ENCODE data around the gene MAGI1.

MAGI1 gene

DNA sequence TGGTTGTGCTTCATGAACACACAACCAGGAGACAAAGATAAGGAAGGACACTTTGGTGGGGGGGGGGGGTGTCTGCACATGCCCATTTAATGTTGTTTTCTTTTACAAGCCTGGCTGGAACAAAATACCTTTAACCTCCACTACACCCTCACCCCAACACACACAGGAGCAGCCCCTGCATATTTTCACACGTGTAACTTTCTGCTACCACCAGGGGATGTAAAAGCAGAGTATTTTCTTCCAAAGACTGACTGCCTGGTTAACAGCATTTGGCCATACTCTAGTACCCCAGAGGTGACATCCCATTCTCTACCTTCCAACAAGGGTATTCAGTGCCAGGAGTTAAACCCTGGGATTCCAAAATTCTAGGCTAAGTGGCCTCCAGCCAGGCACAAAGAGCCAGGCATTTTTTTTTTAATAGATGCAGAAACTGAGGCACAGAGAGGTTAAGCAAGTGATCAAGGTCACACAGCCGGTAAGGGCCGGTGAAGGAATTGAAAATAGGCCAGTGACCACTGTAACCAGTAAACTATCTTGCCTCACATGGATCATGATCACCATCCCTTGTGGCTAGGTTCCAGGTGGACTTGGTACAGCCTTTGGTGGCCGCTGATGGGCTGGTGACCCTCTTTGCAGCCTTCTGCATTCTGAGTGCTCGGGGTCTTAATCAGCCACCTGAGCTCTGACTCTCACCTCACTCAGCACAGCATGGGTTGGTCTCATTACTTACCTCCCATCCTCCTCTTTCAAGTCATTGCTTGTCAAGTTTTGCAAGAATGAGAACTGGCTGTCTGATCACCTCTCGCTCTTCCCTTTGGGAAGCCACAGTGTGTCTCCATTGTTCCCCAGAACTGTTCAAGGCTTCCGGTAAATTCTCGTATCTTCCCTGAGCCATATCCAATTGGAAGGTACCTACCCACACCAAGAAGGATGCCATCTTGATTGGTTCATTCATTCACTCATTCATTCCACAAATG, 20.4 kb downstream of the MAGI1 start:
- DNase-seq (ENCODE audit: low read depth, low spot score) = no peak
- no peak overlapping the region for H3K4me3 ChIP-seq (ENCODE audit: low read length)

DNA sequence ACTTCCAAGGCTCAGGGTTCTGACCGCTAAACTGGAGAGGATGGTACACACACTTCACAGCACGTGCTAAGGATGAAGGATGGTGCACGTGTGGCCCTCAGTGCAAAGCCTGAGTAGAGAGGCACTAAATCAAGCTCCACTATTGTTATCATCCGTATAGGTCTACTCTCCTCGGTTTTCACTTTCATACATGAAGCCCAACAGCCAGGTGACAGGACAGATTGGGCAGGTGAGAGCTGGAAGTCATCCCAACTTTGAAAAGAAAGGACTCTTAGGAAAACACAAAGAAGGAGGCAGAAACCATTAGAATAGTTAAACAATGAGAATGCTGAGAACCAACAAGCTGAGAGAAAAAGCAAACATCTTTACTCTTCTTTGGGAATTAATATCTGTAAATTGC, 21.1 kb downstream of the MAGI1 start:
- H3K4me3 ChIP-seq (ENCODE audit: low read length) = no peak overlapping the region
- no peak for DNase-seq (ENCODE audit: low read depth, low spot score)

DNA sequence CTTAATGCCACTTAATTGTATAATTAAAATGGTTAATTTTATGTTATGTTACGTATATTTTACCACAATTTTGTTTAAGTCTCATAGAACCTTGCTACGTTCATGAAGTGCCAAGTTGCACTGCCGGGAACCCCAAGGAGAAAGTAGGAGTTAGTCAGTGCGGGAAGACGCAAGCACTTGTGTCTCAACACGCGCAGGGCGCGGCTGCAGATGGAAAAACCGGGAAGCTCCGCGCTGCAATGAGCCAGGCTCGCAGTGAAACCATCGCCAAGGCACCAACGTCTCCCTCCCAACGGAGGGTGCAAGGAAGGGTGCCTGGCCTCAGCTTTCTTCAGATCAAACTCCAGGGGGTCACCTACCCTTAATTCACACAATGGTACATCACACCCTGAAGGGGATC, 21.6 kb downstream of the MAGI1 start:
- DNase-seq (ENCODE audit: low read depth, low spot score) = no peak
- H3K4me3 ChIP-seq (ENCODE audit: low read length) = no peak overlapping the region

DNA sequence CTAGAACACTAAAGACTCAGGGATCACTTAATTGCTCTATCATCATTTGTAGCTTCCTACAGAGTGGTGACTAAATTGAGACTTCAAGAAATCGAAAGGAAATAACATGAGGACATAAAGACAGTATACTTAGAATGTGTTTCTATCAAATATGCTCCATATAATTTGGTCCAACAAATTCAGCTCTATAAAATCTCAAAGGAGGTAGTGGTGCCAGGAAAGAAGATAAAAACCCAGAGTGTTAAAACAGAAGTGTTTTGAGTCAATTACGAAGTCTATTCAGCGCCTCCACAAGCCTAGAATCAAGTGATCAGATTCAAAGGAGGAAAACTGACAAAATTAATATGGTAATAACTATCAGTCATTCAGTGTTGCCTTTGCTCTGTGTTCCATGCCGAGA, 22.9 kb downstream of the MAGI1 start:
- H3K4me3 ChIP-seq (ENCODE audit: low read length) = no peak overlapping the region
- DNase-seq (ENCODE audit: low read depth, low spot score) = no peak

DNA sequence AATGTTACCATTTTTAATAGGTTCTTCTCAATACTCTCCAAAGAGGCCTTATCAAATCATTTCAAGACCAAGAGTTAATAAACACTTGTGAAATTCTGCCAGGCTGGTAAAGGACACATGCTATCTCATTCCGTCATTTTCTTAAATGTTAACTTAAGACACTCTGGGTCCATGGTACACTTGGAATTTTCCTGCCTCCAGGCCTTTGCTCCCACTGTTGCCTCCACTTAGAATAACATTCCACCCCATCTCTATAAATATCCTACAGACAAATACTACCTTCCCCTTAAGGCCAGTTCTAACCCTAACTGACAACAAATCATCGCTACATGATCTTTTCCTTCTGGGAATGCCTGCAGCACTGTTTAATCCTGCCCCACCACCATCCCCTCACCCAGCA, 24.1 kb downstream of the MAGI1 start:
- no peak for DNase-seq (ENCODE audit: low read depth, low spot score)
- no peak overlapping the region for H3K4me3 ChIP-seq (ENCODE audit: low read length)

DNA sequence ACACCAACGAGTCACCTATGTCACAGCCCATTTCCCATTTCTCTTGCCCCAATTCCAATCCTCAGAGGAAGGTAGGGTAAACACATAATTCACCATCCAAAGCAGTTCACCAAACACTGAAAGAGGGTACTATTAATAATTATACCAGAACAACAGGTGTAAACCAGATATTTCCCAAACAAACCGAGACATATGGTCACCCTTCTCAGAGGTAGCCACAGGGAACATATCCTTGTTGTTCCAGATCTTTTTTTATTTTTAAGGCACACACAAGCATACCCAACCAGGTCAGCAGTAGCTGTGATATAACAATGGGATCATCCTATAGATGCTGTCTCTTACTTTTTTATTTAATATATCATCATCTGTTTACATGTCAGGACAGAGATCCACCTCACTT, 24.7 kb downstream of the MAGI1 start:
- no peak overlapping the region for H3K4me3 ChIP-seq (ENCODE audit: low read length)
- no peak for DNase-seq (ENCODE audit: low read depth, low spot score)

DNA sequence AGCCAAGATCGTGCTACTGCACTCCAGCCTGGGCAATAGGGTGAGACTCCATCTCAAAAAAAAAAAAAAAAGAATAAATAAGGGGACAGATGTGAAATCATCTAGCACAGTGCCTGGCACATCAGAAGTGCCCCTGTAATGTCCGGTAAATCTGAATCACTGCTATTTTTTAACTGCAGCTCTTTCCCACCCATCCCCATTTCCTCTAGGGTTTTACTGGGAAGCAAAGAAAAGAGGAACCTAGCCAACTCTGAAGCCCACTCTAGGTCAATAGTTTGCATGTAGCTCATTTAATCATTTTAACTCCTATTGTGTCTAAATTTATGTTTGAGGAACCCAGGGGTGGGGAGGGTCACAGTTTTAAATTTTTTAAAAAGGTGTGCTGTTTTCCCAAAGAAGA, 26.0 kb downstream of the MAGI1 start:
- no peak overlapping the region for H3K4me3 ChIP-seq (ENCODE audit: low read length)
- DNase-seq (ENCODE audit: low read depth, low spot score) = no peak

DNA sequence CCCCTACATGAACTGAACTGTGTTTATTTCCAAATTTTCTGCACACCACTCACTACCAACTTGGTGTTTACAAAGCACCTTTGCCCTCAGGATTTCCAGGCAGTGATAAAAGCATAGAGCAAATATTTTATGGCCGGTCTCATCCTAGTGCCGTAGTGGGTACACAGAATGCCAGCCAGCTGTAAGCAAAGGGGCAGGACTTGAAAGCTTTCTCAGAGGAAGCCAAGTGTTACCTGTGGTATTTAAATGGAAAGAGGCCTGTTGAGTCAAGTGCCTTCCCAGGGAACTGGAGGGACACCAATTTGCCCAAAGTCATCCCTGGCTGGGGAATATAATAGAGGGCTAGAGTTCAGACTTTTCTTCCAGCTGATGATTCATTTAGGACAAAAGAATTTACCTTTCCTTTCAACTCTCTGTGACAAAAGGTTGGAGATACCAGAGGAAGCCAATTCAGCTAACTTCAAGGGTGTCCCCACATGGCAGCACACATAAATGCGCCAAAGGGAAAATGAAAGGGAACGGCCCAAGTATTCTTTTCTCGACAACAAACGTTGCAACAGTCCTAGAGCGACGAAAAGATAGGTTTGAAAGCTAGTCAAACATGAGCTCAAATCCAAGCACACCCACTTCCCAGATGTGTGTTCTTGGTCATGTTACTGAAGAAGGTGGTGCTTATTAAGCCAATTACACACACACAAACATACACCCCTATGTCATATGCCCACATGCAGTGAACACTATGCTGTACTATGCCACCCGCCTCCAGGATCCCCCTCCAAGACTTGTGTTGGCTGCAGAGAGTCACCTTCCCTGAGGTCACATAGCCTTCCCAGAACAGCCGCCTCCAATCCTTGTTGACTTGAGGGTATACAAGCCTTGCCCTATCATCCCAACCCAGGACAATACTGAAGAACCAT, 27.7 kb downstream of the MAGI1 start:
- DNase-seq (ENCODE audit: low read depth, low spot score) = no peak
- H3K4me3 ChIP-seq (ENCODE audit: low read length) = no peak overlapping the region

DNA sequence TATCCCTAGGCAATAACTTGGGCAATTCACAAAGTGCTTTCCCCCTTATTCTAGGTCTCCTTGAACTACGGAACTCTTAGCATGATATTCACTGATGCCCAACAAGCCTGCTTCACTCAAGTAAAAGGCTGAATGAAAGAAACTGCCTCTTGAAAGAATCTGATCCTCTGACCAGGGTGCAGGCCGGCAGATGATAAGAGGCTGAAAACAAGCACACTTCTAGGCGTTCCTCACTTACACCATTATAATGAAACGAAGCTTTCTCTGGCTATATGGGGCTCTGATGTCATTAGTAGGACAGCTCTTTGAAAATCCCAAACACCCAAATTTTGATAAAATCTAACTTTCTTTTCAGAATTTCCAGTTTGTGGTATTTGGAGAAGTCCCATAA, 28.4 kb downstream of the MAGI1 start:
- no peak for DNase-seq (ENCODE audit: low read depth, low spot score)
- H3K4me3 ChIP-seq (ENCODE audit: low read length) = no peak overlapping the region

DNA sequence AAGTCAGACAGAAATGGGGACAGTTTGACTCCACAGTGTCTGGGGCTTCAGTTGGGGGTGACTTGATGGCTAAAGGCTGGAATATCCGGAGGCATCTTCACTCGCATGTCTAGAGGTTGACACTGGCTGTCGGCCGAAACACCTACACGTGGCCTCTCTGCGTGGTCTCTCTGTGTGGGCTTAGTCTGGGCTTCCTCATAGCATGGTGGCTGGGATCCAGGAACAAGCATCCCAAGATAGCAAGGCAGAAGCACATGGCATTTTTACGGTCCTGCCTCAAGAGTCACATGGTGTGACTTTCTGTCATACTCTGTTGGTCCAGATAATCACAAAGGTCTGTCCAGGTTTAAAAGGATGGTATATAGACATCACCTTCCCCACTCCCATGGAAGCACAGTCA, 34.5 kb downstream of the MAGI1 start:
- H3K4me3 ChIP-seq (ENCODE audit: low read length) = no peak overlapping the region
- no peak for DNase-seq (ENCODE audit: low read depth, low spot score)

DNA sequence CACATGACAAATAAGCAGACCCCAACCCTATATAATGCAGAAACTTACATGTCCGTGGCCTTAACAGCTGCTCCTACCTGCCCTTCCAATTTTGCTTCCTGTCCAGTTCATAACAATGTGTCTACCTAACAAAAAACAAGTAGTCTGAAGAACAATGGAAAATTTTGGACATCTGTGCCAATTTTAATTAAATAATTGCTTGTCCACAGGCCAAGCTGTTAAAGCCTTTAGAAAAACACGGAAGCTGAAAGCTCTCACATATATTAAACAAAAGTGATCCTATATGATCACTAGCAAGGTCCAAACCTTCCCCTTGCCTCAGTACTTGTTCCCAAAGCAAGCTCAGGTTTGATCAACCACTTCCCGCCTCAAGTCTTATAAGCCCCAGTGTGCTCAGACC, 37.1 kb downstream of the MAGI1 start:
- H3K4me3 ChIP-seq (ENCODE audit: low read length) = no peak overlapping the region
- peak; percentile 2 for DNase-seq (ENCODE audit: low read depth, low spot score)

DNA sequence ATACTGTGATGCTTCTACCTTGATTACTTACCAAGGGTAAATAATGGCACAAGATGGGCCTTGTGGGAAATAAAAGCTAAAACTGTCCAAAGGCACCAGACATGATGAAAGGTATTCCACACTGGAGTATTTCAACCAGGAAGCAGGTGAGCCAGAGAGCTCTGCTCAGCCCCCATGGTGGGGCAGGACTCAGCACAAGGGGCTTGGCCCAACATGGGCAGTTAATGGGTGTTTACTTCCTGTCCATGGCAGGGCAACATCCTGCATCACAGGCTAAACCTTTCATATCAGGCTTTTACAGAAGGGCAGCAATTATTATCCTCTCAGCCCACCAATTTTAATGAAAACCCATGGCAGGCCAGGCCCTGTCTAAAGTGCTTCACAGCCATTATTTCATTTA, 38.2 kb downstream of the MAGI1 start:
- DNase-seq (ENCODE audit: low read depth, low spot score) = no peak

DNA sequence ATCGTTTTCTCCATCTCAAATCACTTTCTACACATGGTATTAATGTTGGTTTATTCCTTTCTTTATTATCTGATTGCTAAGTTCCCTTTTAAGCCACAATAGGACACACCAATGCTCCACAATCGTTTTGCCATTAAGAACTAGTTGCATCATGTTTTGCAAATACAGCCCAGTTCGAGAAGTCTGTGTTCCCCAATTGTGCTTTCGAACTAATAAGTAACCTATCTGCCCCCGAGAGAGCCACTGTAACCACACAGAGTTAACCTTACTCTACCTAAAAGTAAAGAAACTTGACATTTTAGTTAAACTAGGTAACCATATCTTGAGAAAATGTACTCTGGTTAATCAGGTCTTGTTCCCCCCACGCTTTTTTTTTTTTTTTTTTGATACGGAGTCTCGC, 39.1 kb downstream of the MAGI1 start:
- no peak for DNase-seq (ENCODE audit: low read depth, low spot score)
- H3K4me3 ChIP-seq (ENCODE audit: low read length) = no peak overlapping the region

More for the DNA sequence above, 38.2 kb downstream of the MAGI1 start:
- H3K4me3 ChIP-seq (ENCODE audit: low read length) = no peak overlapping the region

DNA sequence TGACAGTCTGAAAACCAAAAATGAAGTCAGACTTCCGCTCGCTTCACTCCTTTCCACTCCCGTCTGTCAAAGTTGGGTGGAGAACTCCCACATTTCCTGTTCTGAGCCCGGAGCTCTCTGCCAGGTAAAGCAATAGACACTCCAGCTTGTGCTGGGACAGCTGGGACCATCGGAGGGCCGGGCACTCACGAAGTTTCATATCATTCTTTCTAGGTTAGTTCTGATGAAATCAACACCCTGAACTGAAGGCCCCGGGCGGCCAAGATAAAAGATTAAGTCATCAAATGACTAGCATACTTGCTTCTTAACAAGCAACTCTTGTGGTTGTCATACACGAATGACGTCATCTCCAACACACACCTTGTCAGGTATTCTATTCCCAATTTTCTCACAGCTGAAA, 42.1 kb downstream of the MAGI1 start:
- no peak overlapping the region for H3K4me3 ChIP-seq (ENCODE audit: low read length)
- DNase-seq (ENCODE audit: low read depth, low spot score) = no peak

DNA sequence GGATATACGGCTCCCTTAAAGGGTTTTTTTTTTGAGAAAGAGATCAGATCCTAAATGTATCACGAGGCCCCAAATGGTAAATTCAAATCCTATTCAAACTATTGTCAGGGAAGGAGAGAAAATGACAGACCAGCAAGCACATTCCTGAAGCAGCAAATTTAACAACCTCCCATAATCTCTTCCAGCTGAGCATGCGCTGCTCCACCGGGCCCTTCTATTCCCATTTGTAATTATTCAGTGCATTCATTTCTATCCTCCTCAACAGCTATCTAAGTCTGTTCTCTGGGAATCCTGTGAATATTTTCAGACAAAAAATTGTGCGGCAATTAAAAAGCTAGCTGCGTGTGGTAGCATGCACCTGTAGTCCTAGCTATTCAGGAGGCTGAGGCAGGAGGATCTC, 43.2 kb downstream of the MAGI1 start:
- no peak for DNase-seq (ENCODE audit: low read depth, low spot score)
- no peak overlapping the region for H3K4me3 ChIP-seq (ENCODE audit: low read length)

DNA sequence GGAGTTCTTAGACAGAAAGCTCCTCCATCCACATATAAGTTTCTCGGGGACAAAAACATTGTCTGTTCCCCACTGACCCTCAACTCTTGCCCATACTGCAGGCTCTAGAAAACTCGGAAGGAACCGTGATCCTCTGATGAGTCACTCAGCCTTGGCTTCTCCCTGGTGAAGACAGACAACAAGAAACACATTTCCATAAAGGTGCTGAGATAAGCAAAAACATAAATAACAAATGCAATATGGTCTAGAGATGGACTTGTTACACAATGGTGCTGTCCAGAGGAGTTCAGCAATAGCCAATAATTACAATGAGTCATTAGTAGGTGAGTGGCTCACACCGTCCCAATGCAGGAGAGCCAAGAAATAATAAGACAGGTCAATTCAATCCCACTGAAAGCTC, 43.7 kb downstream of the MAGI1 start:
- no peak for DNase-seq (ENCODE audit: low read depth, low spot score)
- H3K4me3 ChIP-seq (ENCODE audit: low read length) = no peak overlapping the region

DNA sequence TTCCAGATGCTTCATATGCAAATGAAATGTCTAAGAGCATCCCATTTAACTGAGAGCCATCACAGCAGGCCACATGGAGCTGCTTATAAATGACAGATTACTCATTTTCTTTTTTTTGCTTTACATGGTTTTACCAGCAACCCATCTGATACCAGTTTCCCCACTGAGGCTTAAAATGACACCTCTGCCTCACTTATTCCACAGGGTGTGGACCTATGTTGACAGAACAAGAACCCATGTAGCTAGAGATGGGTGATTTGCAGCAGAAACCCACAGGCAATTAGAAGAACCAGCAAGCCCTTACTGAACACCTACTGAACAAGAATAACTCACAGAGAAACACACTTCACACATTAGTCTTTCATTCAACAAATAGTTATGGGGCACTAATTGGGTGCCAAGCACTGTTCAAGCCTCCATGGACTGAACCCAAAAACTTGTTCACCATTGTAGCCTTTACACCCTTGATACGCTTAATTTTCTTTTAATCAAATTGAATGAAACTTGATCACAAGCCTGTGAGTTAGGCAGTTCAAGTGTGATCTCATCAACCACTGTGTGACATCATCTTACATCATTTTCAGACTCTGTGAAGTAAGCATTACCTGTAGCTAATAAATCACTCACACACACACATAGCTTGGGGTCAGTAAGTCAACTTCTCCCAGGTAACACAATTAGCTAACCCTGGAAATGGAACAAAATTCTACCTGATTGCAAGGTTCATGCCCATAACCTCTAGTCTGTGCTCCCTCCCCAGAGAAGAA, 45.4 kb downstream of the MAGI1 start:
- no peak for DNase-seq (ENCODE audit: low read depth, low spot score)
- no peak overlapping the region for H3K4me3 ChIP-seq (ENCODE audit: low read length)

DNA sequence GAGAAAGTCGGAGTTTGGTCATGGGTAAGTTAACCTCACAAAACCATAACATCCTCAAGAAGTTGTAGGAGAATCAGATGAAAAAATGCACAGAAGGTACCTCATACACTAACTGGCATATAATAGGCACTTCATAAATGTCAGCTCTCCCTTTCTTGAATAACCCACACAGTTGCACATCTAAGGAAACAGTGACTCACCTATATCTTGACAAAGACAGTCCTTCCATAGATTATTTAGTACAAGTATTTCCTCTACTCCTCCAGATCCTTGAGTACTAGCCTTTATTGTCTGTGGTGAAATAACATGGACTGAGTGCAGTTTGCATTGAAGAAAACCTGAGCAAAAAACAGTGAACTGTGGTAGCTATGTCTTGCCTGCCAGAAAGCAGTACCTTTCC, 46.6 kb downstream of the MAGI1 start:
- H3K4me3 ChIP-seq (ENCODE audit: low read length) = no peak overlapping the region
- no peak for DNase-seq (ENCODE audit: low read depth, low spot score)

DNA sequence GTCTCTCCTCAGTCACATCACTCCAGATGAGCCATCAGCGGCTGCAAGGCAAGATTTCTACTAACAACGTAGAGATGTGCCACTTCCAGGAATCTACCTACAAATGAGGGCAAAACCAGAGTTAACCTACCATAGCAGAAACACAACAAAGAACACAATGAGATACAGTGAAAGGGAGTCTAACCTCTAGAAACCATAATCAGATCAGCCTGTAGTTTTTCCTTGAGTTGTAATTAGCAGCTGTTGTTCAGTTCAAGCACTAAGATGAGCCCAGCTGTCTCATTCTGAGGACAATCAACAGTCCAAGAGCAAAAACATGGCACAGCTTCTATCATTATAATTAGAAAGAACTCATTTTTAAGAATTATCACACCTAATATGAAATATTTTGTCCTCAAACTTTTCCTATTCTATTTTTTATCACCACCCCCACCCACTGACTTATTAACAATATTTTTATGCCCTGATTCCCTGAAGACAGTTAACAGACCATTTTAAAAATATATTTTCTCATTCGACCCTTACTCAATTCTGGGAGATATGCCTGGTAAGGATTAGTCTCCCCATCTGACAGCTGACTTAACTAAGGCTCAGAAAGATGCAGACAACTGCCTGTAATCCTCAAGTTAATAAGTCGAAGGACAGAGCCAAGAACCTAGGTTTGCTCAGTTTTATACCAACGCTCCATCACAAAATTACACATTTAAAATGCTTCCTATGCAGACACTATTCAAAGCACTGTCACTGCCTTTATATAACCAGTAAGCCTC, 50.1 kb downstream of the MAGI1 start:
- DNase-seq (ENCODE audit: low read depth, low spot score) = no peak
- no peak overlapping the region for H3K4me3 ChIP-seq (ENCODE audit: low read length)

Measured in Jurkat, Clone E6-1 (cell line).